ENCODE data around the gene LRPAP1. TPM values are rescaled to one million over a fixed set of nuclear protein-coding genes. Genes with fewer than 3 reads are reported as not detected.
"Not testable (repeated sequence)": the region's sequence is repeated elsewhere in the genome, so short reads cannot be mapped to it uniquely, and the experiment has no call there.

LRPAP1 gene
- total RNA-seq, 1 donor from 2014 or later: 227 TPM

DNA sequence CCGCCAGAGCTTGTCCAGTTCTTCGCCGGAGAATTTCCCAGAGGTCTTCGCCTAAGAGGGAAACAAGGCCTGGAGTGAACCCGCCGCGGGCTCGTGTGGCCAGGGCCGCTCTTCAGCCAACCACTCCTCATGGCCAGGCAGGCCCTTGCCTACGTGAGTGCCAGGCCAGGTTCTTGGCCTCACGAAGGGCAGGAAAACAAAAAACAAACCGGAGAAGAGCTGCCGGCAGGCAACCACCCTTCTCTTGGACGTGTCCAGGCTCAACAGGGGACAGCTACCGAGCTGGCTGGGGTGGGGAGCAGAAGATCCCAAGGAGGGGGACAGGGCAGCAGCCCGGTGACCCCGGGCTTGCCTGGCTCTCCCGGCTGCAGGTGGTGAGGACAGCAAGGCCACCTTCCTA is 13.3 kb downstream of the LRPAP1 start:
- DNase-seq (ENCODE audit: low spot score): no peak

DNA sequence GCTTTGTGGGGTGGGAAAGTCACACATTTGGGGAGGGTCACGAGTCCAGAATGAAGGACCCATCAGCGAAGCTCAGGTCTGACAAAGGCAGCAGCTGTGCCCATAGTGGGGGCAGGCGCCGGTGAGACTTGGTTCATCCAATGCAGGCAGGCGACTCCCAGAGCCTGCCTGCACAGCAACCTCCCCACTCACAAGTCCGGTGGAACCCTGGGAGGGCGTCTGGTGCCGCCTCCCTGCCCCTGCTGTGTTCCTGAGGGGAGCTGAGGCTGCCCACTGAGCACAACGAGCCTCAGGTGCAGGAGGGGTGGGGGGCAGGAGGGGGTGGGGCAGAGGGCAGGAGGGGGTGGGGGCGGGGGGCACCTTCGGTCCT is 13.7 kb downstream of the LRPAP1 start:
- no peak for DNase-seq (ENCODE audit: low spot score)

DNA sequence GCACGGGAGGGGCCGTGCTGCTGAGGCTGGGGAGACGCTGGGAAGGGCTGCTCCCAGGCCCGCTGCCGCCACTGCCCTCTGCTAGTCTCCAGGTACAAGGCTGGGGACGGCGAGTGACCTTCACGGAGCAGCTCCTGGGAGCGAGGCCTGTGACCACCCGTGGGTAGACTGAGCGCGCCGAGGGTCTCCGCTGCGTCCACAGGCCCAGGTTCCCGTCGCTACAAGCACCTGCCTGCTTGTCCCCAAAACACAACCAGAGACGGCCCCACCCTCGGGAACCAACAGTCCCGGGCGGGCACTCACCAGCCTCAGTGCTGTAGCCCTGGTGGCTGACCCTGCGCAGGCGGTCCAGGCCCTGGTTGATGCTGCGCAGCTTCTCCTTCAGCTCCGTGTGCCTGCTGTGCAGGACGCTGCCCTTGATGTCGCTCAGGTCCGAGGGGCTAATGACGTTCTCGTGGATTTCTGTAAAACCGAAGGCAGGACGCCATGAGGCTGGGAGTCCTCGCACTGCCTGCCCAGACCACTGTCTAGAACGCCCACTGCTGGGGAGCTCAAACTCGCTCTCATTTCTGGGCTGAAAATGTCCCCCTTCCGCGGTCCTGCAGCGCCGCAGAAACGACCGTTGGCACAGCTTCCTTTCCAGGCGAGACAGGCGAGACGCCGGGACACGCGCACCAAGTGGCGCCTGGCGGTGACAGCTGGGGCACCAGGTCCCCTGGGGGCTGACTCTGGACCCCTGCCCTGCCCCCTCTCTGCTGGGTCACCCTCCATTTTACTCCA is 14.3 kb downstream of the LRPAP1 start:
- no peak for DNase-seq (ENCODE audit: low spot score)

DNA sequence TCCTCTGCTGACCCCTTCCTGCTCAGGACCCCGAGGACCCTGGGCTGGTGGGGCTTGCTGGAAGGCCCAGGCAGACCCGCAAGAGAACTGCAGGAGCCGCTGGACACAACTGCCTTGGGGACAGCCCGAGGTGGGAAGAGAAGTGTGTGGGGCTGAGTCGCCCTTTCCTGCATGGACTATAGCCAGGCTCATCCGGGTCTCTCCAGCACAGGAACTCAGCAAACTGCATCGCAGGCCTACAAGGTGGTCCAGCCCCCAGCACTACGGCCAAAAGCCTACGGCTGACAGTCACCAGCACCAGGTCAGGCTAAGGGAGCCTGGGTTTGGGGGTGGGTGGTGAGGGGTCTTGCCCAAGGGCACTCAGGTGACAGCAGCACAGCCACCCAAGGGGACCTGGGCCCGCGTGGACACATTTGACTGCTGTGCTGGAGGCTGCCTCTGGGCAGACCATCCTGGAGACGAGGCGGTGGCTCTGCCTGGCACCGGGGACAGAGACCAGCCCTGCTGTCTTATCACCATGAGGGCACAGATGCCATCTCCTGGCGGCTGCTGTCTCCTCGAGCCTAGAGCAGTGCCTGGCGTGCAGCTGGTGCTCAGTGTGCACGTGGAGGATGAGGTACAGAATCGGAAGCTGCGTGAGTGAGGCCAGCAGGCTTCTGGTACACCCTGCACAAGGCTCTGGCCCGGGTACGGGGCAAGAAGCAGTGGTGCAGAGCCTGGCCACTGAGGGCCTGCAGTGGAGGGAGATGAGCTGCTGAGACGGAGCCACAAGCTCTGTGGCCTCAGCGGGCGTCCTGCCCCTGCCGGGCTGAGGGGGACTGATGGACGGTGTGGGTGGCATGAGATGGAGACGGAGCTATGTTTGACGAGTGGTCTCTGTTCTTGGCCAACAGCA is 15.1 kb downstream of the LRPAP1 start:
- DNase-seq (ENCODE audit: low spot score): no peak

- no peak for DNase-seq (ENCODE audit: low spot score)
Measured at GRCh38 chr4:3516061-3516835, 16.0 kb downstream of the LRPAP1 start.

GRCh38 chr4:3515646-3516045 is 16.6 kb downstream of the LRPAP1 start:
- no peak for DNase-seq (ENCODE audit: low spot score)

DNA sequence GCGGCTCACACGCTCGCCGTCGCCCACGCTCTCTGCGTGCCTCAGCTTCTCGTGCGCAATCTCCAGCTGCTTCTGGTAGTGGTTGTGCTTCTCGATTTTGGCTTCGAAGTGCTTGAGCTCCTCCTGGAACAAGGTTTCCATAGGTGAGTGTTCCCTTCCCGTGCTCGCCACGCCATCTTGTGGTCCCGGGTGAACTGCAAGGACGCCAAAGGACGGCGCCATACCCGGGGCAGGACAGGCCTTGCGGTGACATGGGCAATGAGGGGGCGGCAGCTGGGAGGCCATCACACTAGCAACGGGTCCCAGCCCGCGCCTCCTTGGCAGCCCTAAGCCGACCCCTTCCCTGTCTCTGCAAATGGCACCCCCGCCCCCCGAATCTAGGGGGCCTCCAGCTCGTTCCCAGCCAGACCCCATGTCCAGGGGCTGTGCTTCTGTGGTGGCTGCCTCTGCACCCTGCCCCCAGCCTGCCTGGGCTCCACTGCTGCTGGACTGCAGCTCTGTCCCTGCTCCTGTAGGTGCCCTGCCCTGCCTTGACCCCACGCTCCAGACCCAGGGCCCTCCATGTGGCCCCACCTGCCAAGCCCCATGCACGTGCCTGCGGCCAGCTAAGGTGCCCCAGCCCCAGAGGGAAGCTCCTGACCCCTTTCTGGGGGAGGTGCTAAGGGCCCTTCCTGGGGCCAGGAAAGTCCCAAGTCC is 17.3 kb downstream of the LRPAP1 start:
- no peak for DNase-seq (ENCODE audit: low spot score)

DNA sequence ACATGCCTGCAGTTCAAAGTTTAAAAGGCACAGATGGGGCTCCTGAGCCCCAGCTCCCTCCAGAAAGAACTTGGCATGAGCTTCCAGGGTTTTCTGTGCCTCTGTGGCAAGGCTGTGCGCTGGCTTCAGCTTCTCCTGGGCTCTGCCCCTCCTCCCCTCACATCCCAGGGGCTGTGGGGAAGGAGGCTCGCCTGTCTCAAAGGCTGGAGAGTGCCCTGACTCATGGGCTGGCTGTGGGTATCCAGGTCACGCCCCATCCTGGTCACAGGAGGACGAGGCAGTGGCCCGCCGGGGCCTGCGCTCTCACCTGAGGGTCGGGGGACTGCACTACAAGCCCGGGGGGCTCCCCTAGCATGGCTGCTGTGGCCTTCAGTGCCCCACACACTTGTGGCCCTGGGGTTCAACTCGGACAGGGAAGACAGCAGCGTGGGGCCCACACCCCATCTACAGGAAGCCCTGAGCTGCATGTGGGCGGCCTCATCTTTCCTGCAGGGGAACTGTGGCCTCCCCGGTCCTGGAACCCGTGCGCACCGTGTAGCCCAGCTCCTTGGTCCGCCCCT is 17.9 kb downstream of the LRPAP1 start:
- DNase-seq (ENCODE audit: low spot score): no peak

DNA sequence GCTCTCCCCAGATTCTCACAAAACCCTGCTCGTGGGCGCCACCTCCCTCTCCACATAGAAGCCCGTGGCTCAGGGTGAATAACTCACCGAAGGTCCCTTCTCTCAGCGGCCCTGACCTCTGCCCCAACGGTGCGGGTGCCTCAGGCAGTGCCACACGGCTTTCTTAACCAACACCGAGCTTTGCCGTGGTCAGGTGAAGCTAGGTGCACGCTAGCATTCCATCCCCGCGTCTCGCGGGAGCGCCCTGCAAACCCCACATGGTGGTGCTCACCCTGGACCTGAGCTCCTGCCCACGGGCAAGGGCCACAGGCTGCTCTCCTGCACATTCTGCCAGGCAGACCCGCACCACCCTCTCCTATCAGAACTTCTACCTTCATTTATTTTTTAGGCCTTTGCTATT is 18.4 kb downstream of the LRPAP1 start:
- no peak for DNase-seq (ENCODE audit: low spot score)

- no peak for DNase-seq (ENCODE audit: low spot score)
Measured at GRCh38 chr4:3512719-3513118, 19.5 kb downstream of the LRPAP1 start.

DNA sequence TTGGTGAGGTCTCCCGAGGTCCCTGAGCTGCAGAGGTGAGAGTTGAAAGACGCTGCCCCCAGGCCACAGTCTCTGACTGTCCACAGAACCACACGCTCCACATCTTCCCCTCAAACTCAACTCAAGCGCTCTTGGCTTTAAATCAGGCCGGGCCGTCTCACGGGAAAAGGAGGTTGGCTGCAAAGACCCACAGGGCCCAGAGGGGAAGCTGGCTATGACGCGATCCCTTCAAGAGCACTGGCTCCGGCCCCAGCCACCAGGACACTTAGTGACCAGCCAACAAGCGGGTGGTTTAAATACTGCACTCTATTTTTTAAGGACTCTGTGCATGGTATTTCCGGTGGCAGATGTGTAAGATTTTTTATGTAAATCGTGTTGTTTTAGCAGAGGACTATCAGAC is 19.9 kb downstream of the LRPAP1 start:
- DNase-seq (ENCODE audit: low spot score): no peak

- DNase-seq (ENCODE audit: low spot score): not testable (repeated sequence)
Measured at GRCh38 chr4:3511601-3512000, 20.6 kb downstream of the LRPAP1 start.

DNA sequence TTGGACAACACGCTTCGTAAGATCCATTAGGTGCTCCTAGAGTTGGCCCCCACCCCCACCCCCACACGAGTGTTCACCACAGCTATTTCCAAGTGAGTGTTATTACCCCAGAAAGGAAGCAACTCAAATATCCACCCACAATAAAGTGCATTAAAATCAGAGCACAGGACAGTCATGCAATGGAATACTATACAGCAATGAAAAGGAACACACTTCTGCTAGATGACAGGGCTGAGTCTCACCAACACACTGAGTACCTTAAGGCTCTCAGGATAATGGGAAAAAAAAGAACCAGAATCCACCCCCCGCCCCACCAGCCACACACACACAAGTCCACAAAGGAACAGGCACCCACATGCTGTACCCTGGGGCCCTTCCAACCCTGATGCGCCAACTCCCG is 21.0 kb downstream of the LRPAP1 start:
- no peak for DNase-seq (ENCODE audit: low spot score)

DNA sequence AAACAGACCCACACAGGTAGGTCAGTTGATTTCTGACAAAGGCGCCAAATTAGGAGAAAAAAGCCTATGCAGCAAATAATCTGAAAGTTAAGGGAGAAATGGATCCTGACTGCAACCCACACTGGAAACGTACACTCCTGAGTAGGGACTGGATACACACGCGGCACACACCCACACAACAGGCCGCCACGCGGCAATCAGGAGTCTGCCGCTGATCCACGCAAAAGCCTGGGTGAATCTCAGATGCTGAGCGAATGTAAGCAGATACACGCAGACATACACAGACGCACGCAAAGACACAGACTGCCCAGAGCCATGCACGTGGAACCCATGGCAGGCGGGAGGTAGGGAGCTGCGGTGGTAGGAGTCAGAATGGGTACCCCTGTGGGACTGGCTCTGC is 21.7 kb downstream of the LRPAP1 start:
- no peak for DNase-seq (ENCODE audit: low spot score)

DNA sequence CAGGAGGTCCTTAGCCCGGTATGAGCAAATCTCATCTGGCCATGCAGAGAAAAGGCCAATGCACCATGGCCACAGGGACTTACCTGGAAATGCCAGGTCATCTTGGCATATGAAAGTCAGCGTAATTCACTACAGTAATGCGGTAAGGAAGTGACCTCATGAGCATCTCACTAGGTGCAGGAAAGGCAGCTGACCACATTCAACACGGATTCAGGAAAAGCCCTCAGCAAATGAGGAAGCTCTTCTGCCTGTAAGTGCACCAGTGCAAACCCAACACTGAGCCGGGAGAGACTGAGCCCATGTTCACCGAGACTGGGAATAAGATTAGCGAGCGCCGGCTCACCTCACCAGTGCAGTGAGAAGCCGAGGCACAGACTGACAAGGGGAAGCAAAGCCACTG is 23.7 kb downstream of the LRPAP1 start:
- DNase-seq (ENCODE audit: low spot score): no peak

DNA sequence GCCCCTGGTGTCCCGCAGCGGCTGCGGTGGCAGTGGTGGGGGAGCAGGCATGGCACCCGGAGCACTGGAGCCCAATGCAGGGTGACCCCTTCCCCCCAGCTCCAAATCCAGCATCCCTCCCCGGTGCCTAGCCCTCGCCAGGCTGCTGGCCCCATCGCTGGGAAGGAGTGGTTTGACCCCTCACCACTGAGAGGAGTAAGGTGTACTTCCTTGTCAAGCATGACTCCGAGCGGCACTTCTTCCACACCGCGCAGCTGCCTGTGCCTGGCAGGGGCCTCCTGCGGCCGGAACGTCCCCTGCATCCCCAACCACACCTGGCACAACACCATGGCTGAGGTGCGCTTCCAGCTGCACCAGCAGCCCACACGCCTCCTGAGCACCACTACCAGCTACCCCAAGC is 27.0 kb downstream of the LRPAP1 start:
- DNase-seq (ENCODE audit: low spot score): no peak

DNA sequence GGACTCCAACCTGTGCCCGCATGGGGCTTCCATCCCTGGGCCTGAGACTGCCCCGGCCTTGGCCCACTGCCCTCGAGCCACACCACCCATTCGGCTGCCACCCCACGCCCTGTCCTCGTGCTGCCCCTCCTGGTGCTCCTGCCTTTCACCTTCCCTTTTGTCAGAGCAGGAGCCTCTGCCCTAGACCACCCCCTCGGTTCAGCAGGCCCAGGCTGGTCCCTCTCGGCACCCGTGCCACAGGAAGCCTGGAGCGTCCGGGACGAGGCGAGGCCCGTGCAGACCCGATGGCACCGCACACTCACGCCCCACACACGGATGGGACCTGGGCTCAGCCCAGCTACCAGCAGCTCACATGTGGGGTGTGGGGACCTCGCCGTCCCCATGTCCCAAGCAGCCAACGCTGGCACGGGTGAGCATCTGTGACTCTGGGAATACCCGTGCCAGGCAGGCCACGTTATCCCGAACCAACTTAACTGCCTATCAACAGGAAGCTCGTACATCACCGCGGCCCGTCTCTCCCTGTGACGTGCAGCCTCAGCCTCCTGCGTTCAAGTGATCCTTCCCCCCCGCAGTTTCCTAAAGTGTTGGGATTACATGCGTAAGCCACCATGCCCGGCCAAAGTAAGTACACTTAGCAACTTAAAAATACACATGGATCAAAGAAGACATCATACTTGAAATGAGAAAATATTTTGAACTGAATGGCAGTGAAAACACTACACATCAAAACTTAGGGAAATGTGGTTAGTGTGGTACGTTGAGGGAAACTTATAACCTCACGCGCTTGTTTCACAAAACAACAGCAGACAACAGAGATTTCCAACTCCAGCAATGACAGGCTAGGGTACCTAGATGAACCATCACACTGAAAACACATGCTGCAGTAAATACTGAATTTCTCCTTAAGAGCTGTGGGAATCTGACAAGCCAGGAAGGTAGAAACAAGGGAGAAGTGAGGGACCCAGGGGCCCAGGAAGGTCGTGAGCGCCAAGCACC is 29.0 kb downstream of the LRPAP1 start:
- no peak for DNase-seq (ENCODE audit: low spot score)

DNA sequence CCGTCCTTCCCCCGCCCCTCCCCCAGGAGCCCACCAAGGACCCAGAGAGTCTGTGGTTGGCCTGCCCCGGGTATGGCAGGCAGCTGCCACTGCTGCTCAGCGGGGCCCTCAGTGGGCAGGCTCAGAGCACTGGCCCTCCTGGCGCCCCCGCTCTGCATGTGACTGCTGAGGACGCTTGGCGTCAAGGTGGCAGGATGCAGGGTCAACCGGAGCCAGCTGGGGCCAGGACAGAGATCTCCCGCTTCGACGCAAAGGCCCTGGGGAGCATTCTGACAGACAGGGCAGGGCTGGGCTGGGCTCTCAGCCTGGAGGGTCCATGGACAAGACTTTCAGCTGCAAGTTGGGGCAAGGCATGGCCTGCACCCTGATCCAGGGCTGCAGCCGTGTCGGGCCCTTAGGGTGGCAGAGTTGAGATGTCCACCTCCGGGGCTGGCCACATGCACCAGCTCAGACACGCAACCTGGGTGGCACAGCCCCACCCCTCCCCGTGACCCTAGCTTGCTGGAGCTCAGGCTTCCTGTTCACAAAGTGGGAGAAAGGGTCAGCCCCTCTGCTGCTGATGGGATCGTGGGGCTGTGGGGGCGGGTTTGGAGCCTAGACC is 30.3 kb downstream of the LRPAP1 start:
- DNase-seq (ENCODE audit: low spot score): no peak

GRCh38 chr4:3501126-3501824 is 30.9 kb downstream of the LRPAP1 start:
- DNase-seq (ENCODE audit: low spot score): no peak

Measured in mucosa of gallbladder (tissue), 1 donor.